GM19035 (cell line): ENCODE results near the gene CAPN2.
"Not testable (repeated sequence)": the region's sequence is repeated elsewhere in the genome, so short reads cannot be mapped to it uniquely, and the experiment has no call there.

Experiments used
- ATAC-seq: cut with Tn5 transposase; IDR thresholded peaks from one replicate; pipeline ENCODE4 v1.9.1; 2021; ENCODE audit not compliant: unreplicated experiment

CAPN2 gene

DNA sequence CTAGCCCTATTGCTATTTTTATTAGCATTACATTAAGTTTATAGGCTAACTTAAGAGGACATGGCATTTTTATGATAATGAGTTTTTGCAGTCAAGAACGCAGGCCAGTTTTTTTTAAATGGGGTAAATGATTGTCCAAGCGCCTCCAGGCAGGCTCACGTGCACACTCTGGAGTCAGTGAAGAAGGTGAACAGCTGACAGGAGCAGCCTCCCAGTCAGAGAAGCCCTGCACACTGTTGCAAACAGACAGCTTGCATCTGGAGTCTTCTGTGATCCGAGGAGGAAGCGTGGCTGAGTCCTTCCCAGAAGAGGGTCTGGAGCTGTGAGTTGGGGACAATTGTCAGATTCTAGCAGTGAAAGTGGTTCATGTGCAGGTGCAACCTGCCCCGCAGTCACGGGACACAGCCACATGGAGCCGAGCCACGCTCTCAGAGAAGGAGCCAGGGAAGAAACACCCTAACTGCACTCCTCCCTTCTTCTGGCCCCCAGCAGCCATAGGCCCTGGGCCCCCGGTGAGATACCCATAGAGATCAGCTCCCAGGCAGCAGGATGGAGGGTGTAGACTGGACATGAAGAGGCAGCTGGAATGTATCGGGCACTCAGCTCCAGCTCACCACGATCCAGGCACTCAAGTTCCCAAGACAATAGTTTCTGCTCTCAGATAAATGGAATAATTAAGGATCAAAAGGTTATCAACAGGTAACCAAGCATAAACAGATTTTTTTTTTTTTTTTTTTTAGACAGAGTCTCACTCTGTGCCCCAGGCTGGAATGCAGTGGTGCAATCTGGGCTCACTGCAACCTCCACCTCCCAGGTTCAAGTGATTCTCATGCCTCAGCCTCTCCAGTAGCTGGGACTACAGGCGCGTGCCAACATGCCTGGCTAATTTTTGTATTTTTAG, 26.4 kb downstream of the CAPN2 start:
- ATAC-seq: no peak

DNA sequence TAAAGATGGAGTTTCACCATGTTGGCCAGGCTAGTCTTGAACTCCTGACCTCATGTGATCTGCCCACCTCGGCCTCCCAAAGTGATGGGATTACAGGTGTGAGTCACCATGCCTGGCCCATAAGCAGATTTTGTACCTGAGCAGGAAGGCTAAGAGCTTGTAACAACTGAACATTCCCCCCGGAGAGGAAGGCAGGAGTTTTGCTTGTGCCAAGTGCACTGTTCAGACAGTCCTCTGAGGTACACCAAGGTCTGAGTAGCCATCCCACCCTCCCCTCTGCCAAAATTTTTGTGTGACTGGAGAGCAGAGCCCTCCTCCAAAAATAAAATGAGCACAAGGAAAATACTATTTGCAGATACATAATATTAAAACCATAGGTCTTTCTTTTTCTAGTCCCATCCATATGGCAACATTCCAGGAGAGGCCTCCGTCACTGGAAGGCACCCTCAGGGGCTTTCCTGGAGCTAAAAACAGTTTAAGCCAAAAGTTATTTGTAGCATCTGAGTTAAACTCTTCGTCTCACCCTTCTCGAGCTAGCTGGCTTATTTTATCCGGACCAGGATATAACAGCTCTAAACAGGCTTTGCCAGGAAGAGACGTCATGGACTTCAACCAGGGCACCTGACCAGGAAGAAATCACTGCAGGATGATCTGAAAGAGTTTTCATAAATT, 27.2 kb downstream of the CAPN2 start:
- ATAC-seq: no peak

DNA sequence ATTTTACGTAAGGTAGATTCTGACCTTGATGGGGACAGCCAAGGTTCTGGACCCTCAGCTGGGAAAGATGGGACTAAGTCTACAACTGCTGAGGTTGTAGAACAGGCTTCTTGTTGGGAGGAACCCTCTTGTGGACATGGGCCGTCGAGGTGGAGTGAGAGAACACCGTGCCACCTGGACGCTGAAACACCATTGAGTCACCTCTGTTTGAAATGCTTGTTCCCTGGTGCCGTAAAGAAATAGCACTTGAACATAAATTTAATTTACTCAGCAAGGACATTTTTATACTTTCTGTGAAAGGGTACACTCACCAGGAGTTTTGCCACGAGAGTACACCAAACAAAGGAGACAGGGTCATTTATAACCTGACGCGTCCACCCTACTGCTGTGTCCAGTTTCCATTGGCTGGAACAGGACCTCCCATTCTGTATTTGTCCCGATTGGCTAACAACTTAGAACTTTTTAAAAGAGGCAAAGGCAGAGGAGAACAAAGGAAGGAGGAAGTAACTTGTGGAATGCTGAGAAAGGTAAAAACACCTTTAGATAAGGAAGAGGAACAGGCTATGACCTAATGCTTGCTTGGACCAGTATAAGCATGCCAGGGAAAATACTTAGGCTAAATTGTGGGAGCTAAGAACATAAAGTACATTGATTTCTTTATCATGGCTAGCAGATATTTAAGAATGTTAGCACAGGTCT, 27.8 kb downstream of the CAPN2 start:
- not testable (repeated sequence) for ATAC-seq

DNA sequence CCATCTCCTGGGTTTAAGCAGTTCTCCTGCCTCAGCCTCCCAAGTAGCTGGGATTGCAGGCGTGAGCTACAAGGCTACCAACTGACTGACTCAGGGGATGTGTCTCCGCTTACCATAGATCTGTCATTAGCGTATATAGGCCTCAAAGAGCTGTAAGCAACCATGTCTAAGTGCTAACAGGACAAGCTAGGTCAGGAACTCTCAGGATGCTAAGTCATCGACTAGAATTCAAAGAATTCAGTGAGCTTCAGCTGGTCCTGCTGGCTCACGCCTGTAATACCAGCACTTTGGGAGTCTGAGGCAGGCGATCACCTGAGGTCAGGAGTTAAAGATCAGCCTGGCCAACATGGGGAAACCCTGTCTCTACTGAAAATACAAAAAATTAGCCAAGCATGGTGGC, 29.5 kb downstream of the CAPN2 start:
- ATAC-seq: no peak

DNA sequence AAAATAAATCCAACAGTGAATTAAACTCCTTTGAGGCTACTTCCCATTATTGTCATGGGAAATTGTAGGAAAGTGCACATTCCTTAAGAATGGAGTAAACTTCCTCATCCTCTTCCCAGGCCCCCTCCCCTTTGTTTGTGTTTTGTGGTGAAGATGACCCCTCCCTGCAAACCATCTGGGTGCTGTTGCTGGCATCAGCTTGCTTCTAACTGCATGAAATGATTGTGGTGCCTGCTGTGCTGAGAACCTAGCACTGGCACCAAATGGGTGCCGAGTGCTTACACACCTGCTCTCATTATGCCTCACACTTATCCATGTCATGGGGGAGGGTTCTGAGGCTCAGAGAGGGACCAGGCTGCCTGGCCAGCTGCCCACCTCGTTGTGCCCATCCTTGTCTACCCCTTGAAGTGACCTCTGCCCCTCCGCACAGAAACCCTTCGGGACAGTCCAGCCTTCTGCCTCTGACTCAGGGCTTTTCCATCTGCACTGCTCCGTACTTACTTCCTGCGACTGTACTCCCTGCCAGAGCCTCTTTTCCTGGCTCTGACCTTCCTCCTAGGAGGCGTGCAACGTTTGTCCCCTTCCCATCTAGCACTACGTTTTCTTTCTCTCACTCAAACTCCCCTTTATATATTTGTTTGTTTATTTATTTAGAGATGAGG, 30.6 kb downstream of the CAPN2 start:
- ATAC-seq: no peak

DNA sequence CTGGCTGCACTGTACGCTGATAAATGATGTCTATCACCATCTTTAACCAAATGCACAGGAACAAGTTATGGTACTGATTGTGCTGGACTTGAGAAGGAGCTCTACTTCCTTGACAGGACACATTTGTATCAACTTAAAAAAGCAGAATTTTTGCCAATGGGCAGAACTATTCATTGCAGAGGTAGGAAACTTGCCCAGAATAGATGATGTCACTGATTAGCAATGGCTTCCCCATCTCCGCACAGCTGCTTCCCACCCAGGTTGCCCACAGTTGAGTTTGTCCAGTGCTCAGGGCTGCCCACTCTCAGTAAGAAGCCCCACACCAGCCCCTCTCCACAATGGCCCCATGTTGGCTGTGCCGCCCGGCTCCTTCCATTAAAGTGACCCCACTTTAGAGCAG, 33.4 kb downstream of the CAPN2 start:
- no peak for ATAC-seq

DNA sequence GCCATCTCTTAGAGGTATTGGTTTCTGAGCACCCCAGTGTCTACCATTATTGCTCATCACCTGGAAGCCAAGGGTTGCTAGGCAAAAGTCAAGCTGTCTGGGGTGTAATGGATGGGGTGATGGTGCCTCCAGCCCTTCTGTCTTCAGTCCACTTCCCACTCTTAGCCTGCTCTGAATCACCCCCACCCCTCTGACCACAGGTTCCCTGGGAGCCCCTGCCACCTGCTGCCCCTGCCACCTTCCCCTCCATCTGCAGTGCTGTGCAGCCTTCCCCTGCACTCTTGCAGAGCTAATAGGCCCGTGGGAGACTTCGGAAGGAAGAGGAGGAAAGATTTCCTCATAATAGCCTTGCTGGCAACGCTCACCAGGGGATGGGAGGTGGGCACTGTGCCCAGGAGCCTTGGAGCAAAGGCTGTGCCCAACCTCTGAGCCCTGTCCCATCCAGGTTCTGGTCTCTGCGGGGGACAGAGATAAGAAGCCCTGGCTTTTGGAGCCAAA, 35.5 kb downstream of the CAPN2 start:
- ATAC-seq: peak; percentile 26

DNA sequence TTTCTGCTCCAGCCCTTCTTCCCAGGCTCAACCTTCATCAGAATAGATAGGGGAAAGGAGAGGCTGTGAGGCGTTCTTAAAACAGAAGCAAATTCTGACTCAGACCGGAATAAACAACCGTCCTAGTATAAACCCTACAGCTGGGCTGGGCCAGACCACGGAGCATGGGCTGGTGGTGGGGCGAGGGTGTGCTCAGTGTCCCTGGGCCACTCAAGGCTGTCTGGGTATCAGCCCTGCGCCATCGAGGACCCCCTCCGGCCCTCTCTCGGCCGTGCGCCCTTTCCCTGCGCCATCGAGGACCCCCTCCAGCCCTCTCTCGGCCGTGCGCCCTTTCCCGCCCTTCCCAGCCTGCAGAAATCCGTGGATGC, 36.0 kb downstream of the CAPN2 start:
- peak; percentile 89 for ATAC-seq

DNA sequence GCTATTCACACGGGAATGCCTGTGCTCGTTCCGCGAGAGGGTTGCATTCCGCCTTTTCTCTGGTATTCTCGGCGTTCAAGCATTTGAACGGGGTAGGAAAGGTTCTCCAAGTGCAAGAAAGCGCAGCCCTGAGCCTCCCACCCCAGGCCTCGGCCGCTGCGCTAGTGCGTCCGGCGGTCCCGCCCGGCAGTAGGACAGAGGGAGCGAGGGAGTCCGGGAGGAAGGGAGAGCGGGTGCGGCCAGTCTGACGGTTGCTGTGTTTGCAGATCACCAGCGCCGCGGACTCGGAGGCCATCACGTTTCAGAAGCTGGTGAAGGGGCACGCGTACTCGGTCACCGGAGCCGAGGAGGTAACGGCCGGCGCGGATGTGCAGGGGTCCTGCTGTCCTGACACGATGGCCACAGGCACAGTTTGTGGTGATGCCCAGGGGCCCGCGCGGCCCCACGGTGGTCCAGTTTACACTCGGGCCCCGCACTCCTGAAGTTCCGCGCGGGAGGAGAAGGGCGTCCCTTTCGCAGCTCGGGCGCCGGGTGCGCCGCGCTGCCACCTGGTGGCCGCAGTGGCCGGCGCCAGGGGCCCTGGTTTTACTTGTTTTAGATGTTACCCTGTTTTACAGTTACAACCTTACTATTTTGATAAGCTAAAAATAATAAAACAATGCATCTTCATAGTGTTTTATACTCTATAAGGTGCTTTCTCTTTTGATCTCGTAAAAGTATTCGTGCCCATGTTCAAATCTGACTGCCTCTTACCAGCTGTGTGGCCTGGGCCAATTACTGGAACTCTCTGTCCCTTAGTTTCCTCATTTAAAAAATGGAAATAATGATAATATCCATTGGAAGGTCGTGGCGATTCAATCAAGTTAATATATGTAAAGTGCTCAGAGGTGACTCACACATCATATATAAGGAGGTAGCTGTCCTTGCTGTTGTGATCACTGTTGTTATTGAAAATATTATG, 36.7 kb downstream of the CAPN2 start:
- peak; percentile 56 for ATAC-seq

DNA sequence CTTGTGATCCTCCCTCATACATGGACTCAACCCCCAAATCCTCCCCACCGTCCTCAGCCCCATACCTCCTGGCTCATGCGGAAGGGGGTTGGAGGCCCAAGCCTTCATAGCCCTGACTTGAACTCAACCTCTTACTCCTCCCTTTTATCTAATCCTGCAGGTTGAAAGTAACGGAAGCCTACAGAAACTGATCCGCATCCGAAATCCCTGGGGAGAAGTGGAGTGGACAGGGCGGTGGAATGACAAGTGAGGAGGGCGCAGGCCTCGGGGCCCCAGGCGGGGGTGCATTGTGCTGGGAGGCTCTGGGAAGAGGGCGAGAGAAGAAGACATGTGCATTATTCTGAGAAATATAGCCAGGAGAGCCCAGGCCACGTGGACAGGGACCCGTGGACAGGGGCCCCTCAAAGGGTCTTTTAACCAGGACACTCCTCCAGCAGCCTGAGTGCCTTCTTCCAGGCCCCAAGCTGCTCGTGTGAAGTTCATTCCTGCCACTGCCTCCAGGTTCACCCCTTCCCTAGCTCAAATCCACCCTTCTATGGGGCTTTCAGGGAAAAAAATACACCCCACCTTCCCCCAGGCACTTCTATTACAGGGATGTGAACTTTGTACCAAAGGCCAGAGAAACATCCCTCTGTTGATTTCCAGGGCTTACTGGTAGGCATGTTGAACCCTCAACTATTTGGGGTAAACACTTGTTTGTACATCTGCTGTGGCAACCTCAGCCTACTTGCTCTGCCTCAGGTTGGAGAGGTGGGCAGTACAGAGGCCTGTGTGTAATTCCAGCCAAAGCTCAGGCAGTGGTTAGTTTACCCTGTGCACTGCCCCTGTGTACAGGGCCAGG, 38.6 kb downstream of the CAPN2 start:
- no peak for ATAC-seq

DNA sequence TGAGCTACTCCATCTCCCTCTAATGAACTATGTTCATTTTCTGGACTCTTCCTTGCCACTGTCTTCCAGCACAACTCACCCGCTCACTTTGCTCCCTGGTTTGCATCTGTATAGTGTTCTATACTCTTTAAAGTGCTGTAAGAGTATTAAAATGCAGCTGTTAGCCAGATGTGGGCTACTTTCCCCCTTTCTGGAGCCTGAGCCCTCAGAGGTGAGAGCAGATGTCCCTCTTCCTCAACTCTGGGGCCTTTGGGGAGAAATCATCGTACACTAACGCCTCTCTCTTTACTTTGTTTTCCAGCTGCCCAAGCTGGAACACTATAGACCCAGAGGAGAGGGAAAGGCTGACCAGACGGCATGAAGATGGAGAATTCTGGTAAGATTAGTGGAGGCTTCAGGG, 39.4 kb downstream of the CAPN2 start:
- ATAC-seq: no peak

DNA sequence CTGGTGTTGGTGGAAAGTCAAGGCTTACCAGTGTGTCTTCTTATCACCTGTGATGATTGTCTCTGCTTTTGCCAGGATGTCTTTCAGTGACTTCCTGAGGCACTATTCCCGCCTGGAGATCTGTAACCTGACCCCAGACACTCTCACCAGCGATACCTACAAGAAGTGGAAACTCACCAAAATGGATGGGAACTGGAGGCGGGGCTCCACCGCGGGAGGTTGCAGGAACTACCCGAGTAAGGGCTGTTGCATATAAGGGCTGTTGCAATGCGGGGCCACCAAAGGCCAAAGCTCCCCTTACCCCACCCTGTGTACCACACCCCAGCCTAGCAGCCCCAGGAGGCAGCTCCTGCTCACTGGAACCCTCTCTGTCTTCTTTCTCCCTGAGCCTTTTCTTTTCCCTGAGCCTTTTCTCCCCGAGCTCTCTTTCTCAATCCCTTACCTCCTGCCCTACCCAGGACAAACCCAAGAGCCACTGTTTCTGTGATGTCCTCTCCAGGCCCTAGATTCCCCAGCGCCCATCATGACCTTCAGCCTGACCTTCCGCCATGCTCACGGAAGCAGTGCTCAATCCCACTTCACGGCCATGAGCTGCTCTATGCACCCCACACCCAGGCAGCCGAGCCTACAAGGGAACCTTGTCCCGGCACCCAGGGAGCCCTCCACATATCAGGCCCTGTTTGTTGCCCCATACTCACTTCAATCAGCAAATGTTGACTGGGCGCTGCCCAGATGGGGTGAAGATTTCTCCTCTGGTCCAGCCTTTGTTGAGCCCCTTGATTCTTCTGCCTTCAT, 40.6 kb downstream of the CAPN2 start:
- no peak for ATAC-seq

DNA sequence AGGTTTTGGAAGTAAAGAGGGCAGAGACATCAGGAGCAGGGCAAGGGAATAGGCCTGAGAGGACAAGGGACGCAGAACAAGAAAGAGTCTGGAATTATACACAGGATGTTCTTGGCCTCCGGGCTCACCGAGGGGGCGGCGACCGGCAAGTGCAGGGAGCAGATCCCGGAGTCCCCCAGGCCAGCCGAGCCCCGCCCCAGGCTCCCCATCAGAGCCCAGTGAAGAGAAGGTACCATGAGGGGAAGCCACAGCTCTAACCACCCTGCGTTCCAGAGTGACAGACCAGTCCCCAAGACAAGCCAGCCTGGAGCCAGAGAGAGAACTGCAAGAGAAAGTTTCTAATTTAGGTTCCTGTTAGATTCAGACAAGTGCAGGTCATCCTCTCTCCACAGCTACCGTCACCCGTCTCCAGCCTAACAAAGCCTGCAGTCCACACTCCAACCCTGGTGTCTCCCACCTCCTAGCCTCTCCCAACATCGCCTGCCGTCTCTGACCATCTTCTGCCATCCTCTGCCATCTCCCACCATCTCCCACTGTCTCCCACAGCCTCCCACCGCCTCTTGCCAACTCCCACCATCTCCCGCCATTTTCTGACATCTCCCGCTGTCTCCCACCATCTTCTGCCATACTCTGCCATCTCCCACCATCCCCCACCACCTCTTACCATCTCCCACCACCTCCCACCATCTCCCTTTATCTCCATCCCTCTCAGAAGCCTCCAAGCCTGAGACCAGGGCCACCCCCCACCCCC, 42.5 kb downstream of the CAPN2 start:
- no peak for ATAC-seq

DNA sequence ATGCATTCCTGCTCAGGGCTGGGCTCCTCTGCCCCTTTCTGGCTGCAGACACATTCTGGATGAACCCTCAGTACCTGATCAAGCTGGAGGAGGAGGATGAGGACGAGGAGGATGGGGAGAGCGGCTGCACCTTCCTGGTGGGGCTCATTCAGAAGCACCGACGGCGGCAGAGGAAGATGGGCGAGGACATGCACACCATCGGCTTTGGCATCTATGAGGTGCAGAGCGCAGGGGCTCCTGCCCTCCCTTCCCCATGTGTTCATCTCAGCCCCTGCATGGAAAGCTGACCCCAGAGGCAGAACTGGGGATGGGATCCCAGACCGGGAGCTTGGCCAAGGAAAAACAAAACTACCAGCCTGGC, 43.1 kb downstream of the CAPN2 start:
- ATAC-seq: no peak

DNA sequence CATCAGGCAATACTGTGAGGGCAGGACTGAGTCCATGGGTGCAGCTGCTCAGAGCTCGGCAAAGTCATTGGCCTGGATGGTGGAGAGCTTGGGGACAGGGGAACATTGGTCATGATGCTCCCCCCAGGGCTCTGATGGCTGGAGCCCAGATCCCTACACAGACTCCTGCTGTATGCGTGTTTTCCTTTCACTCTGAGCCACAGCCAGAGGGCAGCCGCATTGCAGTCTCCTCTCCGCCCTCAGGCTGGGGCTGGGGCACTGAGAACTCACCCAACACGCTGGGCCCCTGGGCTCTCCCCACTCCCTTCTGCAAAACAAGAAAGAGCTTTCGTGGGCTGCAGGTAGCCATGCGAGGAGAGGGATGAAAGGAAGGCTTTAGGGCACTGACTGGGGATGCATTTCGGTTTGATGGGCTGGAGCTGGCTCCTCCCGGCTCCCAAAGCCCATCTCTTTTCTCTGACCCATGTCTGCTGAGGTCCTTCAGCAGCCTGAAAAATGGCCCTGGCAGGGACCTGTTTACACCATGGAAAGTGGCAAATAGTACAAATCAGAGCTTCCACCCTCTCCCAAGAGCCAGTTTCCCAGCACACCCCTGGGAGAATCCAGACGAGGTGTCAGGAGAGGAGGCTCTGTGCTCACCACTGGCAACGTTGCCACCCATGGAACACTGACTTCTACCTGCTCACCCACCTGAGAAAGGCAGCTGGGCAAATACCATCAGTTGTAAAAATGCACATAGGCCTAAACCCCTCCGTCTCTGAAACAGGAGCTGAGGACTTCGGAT, 43.8 kb downstream of the CAPN2 start:
- ATAC-seq: no peak

DNA sequence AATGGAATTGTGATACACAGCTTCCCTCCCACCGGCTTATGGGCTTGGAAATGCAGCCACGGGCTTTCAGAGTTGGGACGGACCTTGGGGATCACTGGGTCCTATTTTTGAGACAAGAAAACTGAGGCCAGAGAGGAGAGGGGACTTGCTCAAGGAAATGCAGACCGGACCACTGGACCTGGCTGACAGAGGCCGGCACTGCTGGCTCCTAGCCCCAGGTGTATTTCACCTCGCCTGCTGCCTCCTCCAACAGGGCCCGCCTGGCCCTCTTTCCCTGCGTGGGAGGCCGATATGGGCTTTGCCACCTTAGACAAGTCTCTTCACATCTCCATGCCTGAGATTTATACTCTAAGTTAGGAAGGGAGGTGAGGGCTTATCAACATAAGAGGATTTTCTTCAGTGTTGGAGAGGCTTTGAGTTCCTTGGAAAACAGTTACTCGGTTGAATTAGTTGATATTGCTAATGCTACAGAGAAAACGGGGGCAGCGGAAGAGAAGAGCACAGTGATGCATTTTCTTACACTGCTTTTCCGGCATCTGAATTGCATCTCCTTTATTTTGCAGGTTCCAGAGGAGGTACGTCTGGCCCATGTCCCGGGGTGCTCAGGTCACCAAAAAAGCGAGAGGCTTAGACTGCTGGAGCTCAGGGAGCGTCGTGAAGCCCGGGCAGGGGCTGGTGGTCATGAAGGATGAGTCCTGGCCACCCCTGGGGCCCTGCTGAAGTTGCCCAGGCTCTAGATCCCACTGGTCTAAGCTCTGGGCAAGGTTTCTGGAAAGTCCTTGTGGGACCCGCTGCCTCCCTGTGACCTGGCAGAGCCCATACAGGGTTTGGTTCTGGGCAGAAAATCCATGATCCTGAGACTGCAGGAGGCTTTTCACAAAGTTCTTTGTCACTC, 44.7 kb downstream of the CAPN2 start:
- no peak for ATAC-seq
